ENCODE data around the gene RENBP. TPM values are rescaled to one million over a fixed set of nuclear protein-coding genes. Genes with fewer than 3 reads are reported as not detected.

The RENBP gene
- polyA plus RNA-seq, 1 of the 3 experiments (the other 2 are of a cell fraction): 0.90 TPM

GRCh38 chrX:153900831-153901752, 43.4 kb downstream of the RENBP start:
- Histone ChIP-seq H3K27ac (ENCODE audit: low read depth in 2 of 2, low read length in 1 of 2) (peak overlapping the region in 1 of 2 experiments; percentile 40; a peak in 2 of 4 replicates), H4K20me1 (ENCODE audit: insufficient read depth) (no peaks in the 10 kb centered on the region), H3K9me3 (no peaks in the 10 kb centered on the region), H3K36me3 (replicated peaks in 1 of 2; ENCODE audit: control insufficient read depth in 1 of 2, insufficient read depth in 2 of 2, low read length in 1 of 2) (no peaks in the 10 kb centered on the region), H3K4me3 (ENCODE audit: low read depth in 2 of 2, low read length in 1 of 2) (no peak overlapping the region), H3K9ac (no peak overlapping the region), H3K4me1 (ENCODE audit: control insufficient read depth in 1 of 2, insufficient read depth in 2 of 2, low read depth in 1 of 2, low read length in 1 of 2) (peaks cover 0 to 33% of the 10 kb centered on the region in 2 experiments; a peak in 1 of 4 replicates), H3K4me2 (no peak overlapping the region), H3K79me2 (ENCODE audit: insufficient read depth) (no peaks in the 10 kb centered on the region), H3K9me2 (no peaks in the 10 kb centered on the region), H3F3A (replicated peaks; ENCODE audit: insufficient read depth) (no peaks in the 10 kb centered on the region), H2AFZ (ENCODE audit: low read depth) (no peak overlapping the region), H3K27me3 (ENCODE audit: insufficient read depth) (peaks cover 24% of the 10 kb centered on the region)
- ChIA-PET CTCF (interaction anchor here (0.7 to 2.0 kb wide), 9 partner anchors 10 to 338 kb away, joined by 3 to 8 read pairs (median 4); no protein-coding TSS in a partner anchor), POLR2A (interaction anchor here (0.6 to 1.0 kb wide), 6 partner anchors 9 to 393 kb away, joined by 3 to 5 read pairs (median 3); no protein-coding TSS in a partner anchor)
- WGBS (ENCODE audit: low lambda C conversion rate): 29% methylated on average over 26 of the region's 26 CpGs
- TF ChIP-seq, protein P1, sequence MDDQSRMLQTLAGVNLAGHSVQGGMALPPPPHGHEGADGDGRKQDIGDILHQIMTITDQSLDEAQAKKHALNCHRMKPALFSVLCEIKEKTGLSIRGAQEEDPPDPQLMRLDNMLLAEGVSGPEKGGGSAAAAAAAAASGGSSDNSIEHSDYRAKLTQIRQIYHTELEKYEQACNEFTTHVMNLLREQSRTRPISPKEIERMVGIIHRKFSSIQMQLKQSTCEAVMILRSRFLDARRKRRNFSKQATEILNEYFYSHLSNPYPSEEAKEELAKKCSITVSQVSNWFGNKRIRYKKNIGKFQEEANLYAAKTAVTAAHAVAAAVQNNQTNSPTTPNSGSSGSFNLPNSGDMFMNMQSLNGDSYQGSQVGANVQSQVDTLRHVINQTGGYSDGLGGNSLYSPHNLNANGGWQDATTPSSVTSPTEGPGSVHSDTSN (IDR thresholded peaks at IDR 0.05): no peak
- TF ChIP-seq REST (IDR thresholded peaks at IDR 0.05; ENCODE audit: low read depth, low read length): peak; percentile 64; the same call in 1 of the 2 replicates
- peak; percentile 69 for DNase-seq

GRCh38 chrX:153897899-153898298, 46.5 kb downstream of the RENBP start:
- ChIA-PET CTCF (no interaction called here), POLR2A (no interaction called here)
- Histone ChIP-seq H3K4me2 (no peak overlapping the region), H3K36me3 (replicated peaks in 1 of 2; ENCODE audit: control insufficient read depth in 1 of 2, insufficient read depth in 2 of 2, low read length in 1 of 2) (no peaks in the 10 kb centered on the region), H3K9me3 (no peaks in the 10 kb centered on the region), H4K20me1 (ENCODE audit: insufficient read depth) (no peaks in the 10 kb centered on the region), H3K79me2 (ENCODE audit: insufficient read depth) (no peaks in the 10 kb centered on the region), H3K4me3 (ENCODE audit: low read depth in 2 of 2, low read length in 1 of 2) (no peak overlapping the region), H3K9me2 (no peaks in the 10 kb centered on the region), H3K9ac (no peak overlapping the region), H3K27ac (ENCODE audit: low read depth in 2 of 2, low read length in 1 of 2) (no peak overlapping the region), H3F3A (replicated peaks; ENCODE audit: insufficient read depth) (no peaks in the 10 kb centered on the region), H3K27me3 (ENCODE audit: insufficient read depth) (peaks cover 24% of the 10 kb centered on the region), H2AFZ (ENCODE audit: low read depth) (no peak overlapping the region), H3K4me1 (ENCODE audit: control insufficient read depth in 1 of 2, insufficient read depth in 2 of 2, low read depth in 1 of 2, low read length in 1 of 2) (peaks cover 0 to 16% of the 10 kb centered on the region in 2 experiments; a peak in 1 of 4 replicates)
- TF ChIP-seq ZBTB33 (IDR thresholded peaks at IDR 0.05; ENCODE audit: borderline replicate concordance, low read depth): no peak
- TF ChIP-seq USF2 (IDR thresholded peaks at IDR 0.05; ENCODE audit: borderline replicate concordance, low read depth, low read length): no peak
- TF ChIP-seq FOSL2 (IDR thresholded peaks at IDR 0.05; ENCODE audit: borderline replicate concordance, low read depth): no peak
- no peak for TF ChIP-seq NFIC (IDR thresholded peaks at IDR 0.05; ENCODE audit: borderline replicate concordance)
- no peak for TF ChIP-seq USF1 (IDR thresholded peaks at IDR 0.05; ENCODE audit: borderline replicate concordance, low read depth)
- TF ChIP-seq YY1 (IDR thresholded peaks at IDR 0.05; ENCODE audit: low read depth): no peak
- TF ChIP-seq POLR2AphosphoS5 (IDR thresholded peaks at IDR 0.05; ENCODE audit: low read depth, low read length): no peak
- TF ChIP-seq RAD21 (IDR thresholded peaks at IDR 0.05; ENCODE audit: low read length): no peak
- TF ChIP-seq TAF1 (IDR thresholded peaks at IDR 0.05; ENCODE audit: borderline replicate concordance, low read depth, low read length): no peak
- no peak for DNase-seq

Data from SK-N-SH (cell line).